PFSK-1 (cell line): ENCODE results near the gene SMIM21.

Experiments
- FOXP2 ChIP-seq: optimal IDR thresholded peaks from 2 replicates; pipeline ENCODE3; 2011; ENCODE audit warnings: borderline replicate concordance, control low read depth, inconsistent platforms; ENCODE audit not compliant: insufficient read depth; ENCODE audit errors: extremely low read length, extremely low read depth
- TAF1 ChIP-seq: IDR thresholded peaks from 2 replicates; pipeline ENCODE4 v1.6.1; 2012; ENCODE audit warnings: low read length, control low read depth, borderline replicate concordance; ENCODE audit not compliant: insufficient read depth
- TF ChIP-seq, protein P1 (sequence below), 2 experiments: IDR thresholded peaks; 2 replicates each; pipeline versions ENCODE4 v1.6.1 to v1.8.0; 2011 to 2012; ENCODE audit warnings: low read depth in 2 of 2, low read length in 2 of 2, control low read depth in 1 of 2, inconsistent platforms in 1 of 2, mild to moderate bottlenecking in 1 of 2, moderate library complexity in 1 of 2; ENCODE audit not compliant: insufficient read depth in 1 of 2

SMIM21 gene

GRCh38 chr18:75360215-75360614, 67.3 kb downstream of the SMIM21 start:
- no peak for TF ChIP-seq FOXP2
- TF ChIP-seq, protein P1, sequence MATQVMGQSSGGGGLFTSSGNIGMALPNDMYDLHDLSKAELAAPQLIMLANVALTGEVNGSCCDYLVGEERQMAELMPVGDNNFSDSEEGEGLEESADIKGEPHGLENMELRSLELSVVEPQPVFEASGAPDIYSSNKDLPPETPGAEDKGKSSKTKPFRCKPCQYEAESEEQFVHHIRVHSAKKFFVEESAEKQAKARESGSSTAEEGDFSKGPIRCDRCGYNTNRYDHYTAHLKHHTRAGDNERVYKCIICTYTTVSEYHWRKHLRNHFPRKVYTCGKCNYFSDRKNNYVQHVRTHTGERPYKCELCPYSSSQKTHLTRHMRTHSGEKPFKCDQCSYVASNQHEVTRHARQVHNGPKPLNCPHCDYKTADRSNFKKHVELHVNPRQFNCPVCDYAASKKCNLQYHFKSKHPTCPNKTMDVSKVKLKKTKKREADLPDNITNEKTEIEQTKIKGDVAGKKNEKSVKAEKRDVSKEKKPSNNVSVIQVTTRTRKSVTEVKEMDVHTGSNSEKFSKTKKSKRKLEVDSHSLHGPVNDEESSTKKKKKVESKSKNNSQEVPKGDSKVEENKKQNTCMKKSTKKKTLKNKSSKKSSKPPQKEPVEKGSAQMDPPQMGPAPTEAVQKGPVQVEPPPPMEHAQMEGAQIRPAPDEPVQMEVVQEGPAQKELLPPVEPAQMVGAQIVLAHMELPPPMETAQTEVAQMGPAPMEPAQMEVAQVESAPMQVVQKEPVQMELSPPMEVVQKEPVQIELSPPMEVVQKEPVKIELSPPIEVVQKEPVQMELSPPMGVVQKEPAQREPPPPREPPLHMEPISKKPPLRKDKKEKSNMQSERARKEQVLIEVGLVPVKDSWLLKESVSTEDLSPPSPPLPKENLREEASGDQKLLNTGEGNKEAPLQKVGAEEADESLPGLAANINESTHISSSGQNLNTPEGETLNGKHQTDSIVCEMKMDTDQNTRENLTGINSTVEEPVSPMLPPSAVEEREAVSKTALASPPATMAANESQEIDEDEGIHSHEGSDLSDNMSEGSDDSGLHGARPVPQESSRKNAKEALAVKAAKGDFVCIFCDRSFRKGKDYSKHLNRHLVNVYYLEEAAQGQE (IDR thresholded peaks at IDR 0.05; ENCODE audit: insufficient read depth in 1 of 2, low read depth in 2 of 2, low read length in 2 of 2), result no peak
- no peak for TF ChIP-seq TAF1
